ACHN (cell line): ENCODE data around the gene PDZD2.

Source experiments
- DNase-seq: peaks from one replicate; pipeline ENCODE4 v3.0.0-alpha.2; 2015
- in situ Hi-C: cut with HindIII; loops from 2 replicates; pipeline ENCODE4 v1.10.0; 2017; ENCODE audit warnings: low sequenced_read_pairs, low pct_ligation_motif_present, low pct_unique_long_range_greater_than_20kb

The PDZD2 gene

GRCh38 chr5:32143617-32144377, 504.9 kb downstream of the PDZD2 start:
- in situ Hi-C loops = no loop called here

DNA sequence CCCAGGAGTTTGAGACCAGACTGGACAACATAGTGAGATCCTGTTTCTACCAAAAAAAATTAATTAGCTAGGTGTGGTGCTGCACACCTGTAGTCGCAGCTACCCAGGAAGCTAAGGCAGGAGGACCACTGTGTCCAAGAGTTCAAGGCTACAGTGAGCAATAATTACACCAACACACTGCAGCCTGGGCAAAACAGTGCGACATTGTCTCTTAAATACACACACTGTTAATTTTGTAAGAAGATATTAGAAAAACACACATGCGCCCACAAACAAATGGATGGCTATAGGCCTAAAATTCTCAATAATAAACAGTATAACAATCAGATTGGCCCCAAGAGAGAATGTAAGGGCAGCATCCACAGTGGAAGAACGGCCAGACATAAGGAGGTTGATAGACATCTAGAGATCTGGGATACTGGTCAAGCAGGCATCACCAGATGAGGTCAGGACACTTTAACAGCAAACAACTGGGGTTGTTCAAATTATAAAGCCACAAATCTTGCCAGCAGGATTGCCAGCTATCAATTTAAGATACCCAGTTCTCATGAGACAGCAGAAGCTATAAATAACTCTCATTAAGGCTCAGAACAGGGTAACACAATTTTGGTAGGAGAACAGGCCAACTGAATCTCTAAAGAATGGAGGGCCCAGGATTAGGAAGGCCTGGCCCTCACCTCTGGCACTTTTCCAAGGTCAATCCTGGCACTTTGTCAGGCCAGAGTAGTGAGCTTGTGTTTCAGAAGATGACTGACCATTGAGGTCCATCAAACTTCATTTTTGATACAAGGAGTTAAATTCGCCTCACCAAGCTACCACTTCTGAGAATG, 505.7 kb downstream of the PDZD2 start:
- DNase-seq = no peak
- in situ Hi-C loops = no loop called here

More at GRCh38 chr5:32143617-32144377, 504.9 kb downstream of the PDZD2 start:
- DNase-seq = no peak

DNA sequence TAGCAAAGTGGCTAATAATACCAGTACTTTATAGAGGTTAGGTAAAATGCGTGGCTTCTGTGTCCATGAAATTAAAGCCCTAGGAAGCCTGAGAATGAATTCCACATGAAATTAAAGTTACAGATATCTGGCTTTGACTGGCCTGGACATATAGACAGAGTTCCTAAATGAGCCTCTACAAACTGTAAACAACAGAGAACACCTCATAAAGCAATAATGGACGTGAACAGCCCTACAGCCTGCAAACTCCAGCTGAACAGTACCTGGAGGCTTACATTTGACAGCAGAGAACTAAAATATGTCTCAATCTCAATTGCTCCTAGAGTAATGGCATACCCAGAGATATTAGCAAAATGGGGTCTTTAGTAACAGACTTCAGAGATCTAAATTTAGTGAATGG, 506.4 kb downstream of the PDZD2 start:
- no peak for DNase-seq
- in situ Hi-C loops = no loop called here

DNA sequence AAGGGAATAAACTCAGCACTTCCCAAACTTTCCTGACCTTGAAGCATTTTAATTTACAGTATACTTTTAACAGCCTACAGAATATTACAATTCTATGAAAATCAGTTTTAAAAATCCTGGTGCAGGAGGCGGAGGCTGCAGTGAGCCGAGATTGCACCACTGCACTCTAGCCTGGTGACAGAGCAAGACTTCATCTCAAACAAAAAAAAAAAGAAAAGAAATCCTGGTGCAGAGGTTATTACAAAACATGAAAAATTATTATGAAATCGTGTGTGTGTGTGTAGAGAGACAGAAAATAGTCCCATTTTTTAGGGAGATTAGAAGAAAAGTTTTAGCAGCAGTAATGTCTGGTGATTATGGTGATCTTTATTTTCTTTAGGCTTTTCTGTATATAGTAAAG, 508.3 kb downstream of the PDZD2 start:
- in situ Hi-C loops = no loop called here
- no peak for DNase-seq

DNA sequence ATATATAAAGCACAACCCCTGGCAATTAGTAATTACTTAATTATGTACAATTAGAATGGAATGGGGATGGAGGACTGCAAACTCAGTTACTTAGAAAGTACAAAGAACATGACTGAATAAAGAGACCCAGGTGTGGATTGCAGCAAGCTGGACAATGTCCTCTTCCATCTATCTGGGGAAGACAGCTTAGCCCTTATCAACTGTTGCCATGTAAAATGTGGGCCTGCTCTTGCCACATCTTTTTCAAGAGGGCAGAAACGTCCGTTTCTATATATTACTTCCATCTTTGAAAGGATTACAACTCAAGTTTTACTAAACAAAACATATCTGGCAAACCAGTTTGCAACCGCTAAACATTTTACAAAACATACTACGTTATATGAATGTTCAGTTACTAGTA, 509.0 kb downstream of the PDZD2 start:
- DNase-seq = no peak
- in situ Hi-C loops = no loop called here

DNA sequence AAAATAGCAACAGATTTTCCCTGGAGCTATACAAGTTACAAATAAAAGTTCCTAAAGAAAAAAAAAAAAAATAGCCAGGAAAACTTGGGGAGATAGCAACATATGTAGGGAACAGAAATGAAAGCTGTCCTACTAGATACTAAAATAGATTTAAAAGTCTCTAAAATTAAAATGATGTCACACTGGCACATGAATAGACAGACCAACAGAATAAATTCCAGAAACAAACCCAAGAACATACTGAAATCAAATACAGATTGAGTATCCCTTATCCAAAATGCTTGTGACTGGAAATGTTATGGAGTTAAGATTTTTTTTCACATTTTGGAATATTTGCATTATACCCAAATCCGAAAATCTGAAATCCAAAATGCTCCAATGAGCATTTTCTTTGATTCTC, 511.4 kb downstream of the PDZD2 start:
- DNase-seq = no peak
- in situ Hi-C loops = no loop called here

DNA sequence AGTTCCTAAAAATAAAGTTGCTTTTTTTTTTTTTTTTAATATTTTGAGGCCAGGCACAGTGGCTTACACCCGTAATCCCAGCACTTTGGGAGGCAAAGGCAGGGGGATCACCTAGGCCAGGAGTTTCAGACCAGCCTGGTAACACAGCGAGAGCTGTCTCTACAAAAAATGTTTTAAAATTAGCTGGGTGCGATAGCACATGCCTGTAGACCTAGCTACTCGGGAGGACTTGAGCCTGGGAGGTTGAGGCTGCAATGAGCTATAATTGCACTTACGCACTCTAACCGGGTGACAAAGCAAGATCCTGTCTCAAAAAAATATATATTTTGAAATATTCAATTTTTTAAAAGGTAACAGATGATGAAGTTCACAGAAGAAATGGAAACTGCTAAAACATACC, 512.3 kb downstream of the PDZD2 start:
- DNase-seq = no peak
- in situ Hi-C loops = no loop called here

DNA sequence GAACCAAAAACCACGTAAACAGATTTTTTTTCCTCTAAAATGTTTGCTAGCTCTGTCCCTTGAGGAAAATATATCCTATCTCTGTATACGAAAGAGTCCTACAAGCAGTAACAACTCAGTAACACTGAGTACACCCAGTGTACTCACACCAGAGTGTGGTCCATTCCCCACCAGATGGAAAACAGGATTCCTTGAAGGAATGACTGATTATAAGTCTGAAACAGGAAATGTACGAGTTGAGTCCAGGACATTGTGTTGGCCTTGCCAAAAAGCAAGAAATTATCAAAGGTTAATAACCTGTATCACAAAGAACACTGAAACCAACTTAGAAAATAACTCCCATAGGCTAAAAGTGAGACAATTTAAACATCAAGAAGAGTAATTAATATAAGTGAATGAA, 514.8 kb downstream of the PDZD2 start:
- in situ Hi-C loops = no loop called here
- no peak for DNase-seq

DNA sequence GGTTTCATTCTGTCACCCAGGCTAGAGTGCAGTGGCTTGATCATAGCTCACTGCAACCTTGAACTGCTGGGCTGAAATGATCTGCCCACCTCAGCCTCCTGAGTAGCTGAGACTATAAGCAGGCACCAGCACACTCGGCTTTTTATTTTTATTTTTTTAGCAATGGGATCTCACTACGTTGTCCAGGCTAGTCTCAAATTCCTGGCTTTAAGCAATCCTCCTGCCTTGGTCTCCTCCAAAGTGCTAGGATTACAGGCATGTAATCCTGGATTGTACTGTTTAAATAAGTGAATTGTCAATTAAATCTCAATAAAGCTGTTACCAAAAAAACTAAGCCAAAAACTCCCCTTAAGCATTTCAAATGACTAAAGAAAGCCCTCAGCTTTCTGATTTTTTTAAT, 516.3 kb downstream of the PDZD2 start:
- in situ Hi-C loops = no loop called here
- no peak for DNase-seq

- in situ Hi-C loops = no loop called here
- DNase-seq = no peak
Observed at GRCh38 chr5:32156635-32157034, 517.7 kb downstream of the PDZD2 start.

DNA sequence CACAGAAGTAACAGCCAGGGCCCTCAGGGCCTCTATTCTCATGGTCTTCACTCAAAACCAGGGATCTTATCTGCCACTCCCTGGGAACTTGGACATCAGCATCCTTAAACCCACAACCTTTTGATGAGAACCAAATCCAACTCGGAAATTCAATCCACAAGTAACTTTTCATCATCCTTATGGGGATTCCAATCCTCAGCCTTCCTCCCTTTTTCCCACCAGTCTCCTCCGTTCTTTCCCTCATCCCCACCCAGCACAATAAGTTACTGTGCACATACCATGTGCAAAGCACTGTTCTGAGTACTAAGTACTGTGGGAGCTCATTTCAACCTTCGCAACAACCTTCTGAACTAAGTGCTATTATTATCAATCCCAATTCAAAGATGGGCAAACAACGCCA, 518.1 kb downstream of the PDZD2 start:
- in situ Hi-C loops = no loop called here
- DNase-seq = no peak

- in situ Hi-C loops = no loop called here
- no peak for DNase-seq
Observed at GRCh38 chr5:32158679-32158975, 519.7 kb downstream of the PDZD2 start.

- in situ Hi-C loops = no loop called here
Observed at GRCh38 chr5:32159328-32160072, 520.6 kb downstream of the PDZD2 start.

DNA sequence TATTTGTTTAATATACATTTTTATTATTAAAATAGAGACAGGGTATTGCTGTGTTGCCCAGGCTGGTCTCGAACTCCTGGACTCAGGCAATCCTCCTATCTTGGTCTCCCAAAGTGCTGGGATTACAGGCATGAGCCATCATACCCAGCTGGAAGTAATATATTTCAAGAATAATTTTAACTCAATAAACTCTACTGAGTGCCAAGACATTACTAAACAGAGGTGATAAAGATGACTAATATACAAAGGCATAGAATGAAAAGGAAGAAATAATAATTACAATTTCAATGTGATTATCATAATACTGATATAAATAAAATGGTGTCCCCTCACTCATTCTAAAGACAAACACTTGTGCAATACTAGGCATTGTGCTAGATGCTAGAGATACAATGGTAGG, 521.3 kb downstream of the PDZD2 start:
- in situ Hi-C loops = no loop called here
- no peak for DNase-seq

More at GRCh38 chr5:32159328-32160072, 520.6 kb downstream of the PDZD2 start:
- no peak for DNase-seq
